ENCODE data around the gene UBL4A. TPM values are rescaled to one million over a fixed set of nuclear protein-coding genes. Genes with fewer than 3 reads are reported as not detected.

The UBL4A gene
- total and polyA plus RNA-seq, 9 of the 15 experiments (the other 6 are each of a cell fraction or from before 2014, with no cell fraction given), result 15.2 to 140 (median 100) TPM

DNA sequence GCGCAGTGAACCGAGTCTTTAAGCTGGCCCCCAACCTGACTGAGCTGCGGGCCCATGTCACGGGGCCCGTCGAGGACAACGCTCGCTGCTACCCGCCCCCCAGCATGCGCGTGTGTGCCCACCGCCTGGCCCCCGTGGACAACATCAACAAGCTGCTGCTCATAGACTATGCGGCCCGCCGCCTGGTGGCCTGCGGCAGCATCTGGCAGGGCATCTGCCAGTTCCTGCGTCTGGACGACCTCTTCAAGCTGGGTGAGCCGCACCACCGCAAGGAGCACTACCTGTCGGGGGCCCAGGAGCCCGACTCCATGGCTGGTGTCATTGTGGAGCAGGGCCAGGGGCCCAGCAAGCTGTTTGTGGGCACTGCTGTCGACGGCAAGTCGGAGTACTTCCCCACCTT, 26.1 kb downstream of the UBL4A start:
- BruUV-seq (replicated peaks), result no TSS peak
- Histone ChIP-seq H2AFZ (ENCODE audit: low read depth, low read length) (no peak overlapping the region), H3K27ac (ENCODE audit: extremely low read depth, low read depth, low read length) (no peak overlapping the region), H3K36me3 (ENCODE audit: control insufficient read depth, insufficient read depth, low read length) (peaks cover 45% of the 10 kb centered on the region; the same call in 2 of the 3 replicates), H3K9me1 (ENCODE audit: control insufficient read depth, insufficient read depth, low read length) (no peaks in the 10 kb centered on the region), H3K4me3 (no peak overlapping the region; the same call in 1 of the 2 replicates), H3K4me2 (ENCODE audit: insufficient read depth, low read length) (0 out of 2 replicates have a peak overlapping the region, but pooled peaks have one; percentile 81), H3K9me3 (replicated peaks; ENCODE audit: control insufficient read depth, insufficient read depth, low read depth, low read length) (no peaks in the 10 kb centered on the region), H3K4me1 (replicated peaks in 1 of 2; ENCODE audit: control insufficient read depth in 2 of 2, insufficient read depth in 2 of 2, low read length in 2 of 2) (peaks cover 7 to 50% of the 10 kb centered on the region in 2 experiments; a peak in 3 of 5 replicates), H4K20me1 (replicated peaks; ENCODE audit: control insufficient read depth, insufficient read depth, low read length) (peaks cover 3% of the 10 kb centered on the region; the same call in 1 of the 2 replicates), H3K79me2 (ENCODE audit: control insufficient read depth, insufficient read depth, low read length) (peaks cover 30% of the 10 kb centered on the region), H3K27me3 (ENCODE audit: control insufficient read depth in 2 of 2, insufficient read depth in 2 of 2, low read length in 2 of 2) (no peaks in the 10 kb centered on the region), H3K9ac (ENCODE audit: insufficient read depth in 1 of 2, low read depth in 2 of 2, low read length in 2 of 2) (peak overlapping the region in 1 of 2 experiments; percentile 92; a peak in 2 of 4 replicates)
- ChIA-PET CTCF (ENCODE audit: low intra/inter-chr PET ratio) (no interaction called here), POLR2A (interaction anchor here (0.6 to 2.9 kb wide), 3 partner anchors 12 to 62 kb away, joined by 3 to 10 read pairs (median 3); partner anchors contain the start of gene RPL10)
- in situ Hi-C loops (cut with MboI) (no loop called here), intact Hi-C loops (cut with micrococcal nuclease) (no loop called here)
- FAIRE-seq, result no peak
- DNase-seq (ENCODE audit: extremely low read depth in 1 of 4, low spot score in 3 of 4), result no peak
- ATAC-seq, result no peak
- WGBS (ENCODE audit: insufficient coverage, low coverage, missing lambda C conversion rate), result 92% methylated on average over 12 of the region's 26 CpGs
- no peak for TF ChIP-seq SIRT6 (IDR thresholded peaks at IDR 0.05; ENCODE audit: low read depth, low read length)
- TF ChIP-seq ZNF707 (CRISPR knock-in tag; conservative IDR thresholded peaks at IDR 0.05), result no peak
- TF ChIP-seq ZBTB34 (CRISPR knock-in tag; IDR thresholded peaks at IDR 0.05), result no peak
- no peak for TF ChIP-seq SMAD1 (IDR thresholded peaks at IDR 0.05; ENCODE audit: low read depth, low read length, partially characterized antibody)
- TF ChIP-seq IRF9 (tag; IDR thresholded peaks at IDR 0.05), result no peak
- no peak for TF ChIP-seq PHF8 (IDR thresholded peaks at IDR 0.05; ENCODE audit: borderline replicate concordance, low read length)
- no peak for TF ChIP-seq ZBTB43 (CRISPR knock-in tag; IDR thresholded peaks at IDR 0.05)
- no peak for TF ChIP-seq CXXC5 (CRISPR knock-in tag; IDR thresholded peaks at IDR 0.05)
- TF ChIP-seq RCOR1 (IDR thresholded peaks at IDR 0.05; ENCODE audit: borderline replicate concordance in 1 of 2, low read depth in 2 of 2, low read length in 2 of 2), result no peak
- no peak for TF ChIP-seq MIER1 (IDR thresholded peaks at IDR 0.05; ENCODE audit: low read depth)
- TF ChIP-seq C11orf30 (IDR thresholded peaks at IDR 0.05; ENCODE audit: low read depth), result no peak
- no peak for TF ChIP-seq ZNF75A (CRISPR knock-in tag; IDR thresholded peaks at IDR 0.05)
